ENCODE results near the gene UNC5C.

The UNC5C gene

GRCh38 chr4:95268819-95269565 is 279.8 kb downstream of the UNC5C start:
- Histone ChIP-seq H3K9ac (ENCODE audit: low read depth, low read length) (no peak overlapping the region), H3K4me1 (ENCODE audit: insufficient read depth, low read length) (no peaks in the 10 kb centered on the region), H3K36me3 (ENCODE audit: insufficient read depth, low read length) (no peaks in the 10 kb centered on the region), H3K9me3 (ENCODE audit: control insufficient read depth, insufficient read depth, low read length) (no peaks in the 10 kb centered on the region)

- Histone ChIP-seq H3K9me3 (ENCODE audit: control insufficient read depth, insufficient read depth, low read length) (no peaks in the 10 kb centered on the region), H3K4me1 (ENCODE audit: insufficient read depth, low read length) (no peaks in the 10 kb centered on the region), H3K36me3 (ENCODE audit: insufficient read depth, low read length) (no peaks in the 10 kb centered on the region), H3K9ac (ENCODE audit: low read depth, low read length) (no peak overlapping the region)
Observed at GRCh38 chr4:95267081-95267480, 281.7 kb downstream of the UNC5C start.

DNA sequence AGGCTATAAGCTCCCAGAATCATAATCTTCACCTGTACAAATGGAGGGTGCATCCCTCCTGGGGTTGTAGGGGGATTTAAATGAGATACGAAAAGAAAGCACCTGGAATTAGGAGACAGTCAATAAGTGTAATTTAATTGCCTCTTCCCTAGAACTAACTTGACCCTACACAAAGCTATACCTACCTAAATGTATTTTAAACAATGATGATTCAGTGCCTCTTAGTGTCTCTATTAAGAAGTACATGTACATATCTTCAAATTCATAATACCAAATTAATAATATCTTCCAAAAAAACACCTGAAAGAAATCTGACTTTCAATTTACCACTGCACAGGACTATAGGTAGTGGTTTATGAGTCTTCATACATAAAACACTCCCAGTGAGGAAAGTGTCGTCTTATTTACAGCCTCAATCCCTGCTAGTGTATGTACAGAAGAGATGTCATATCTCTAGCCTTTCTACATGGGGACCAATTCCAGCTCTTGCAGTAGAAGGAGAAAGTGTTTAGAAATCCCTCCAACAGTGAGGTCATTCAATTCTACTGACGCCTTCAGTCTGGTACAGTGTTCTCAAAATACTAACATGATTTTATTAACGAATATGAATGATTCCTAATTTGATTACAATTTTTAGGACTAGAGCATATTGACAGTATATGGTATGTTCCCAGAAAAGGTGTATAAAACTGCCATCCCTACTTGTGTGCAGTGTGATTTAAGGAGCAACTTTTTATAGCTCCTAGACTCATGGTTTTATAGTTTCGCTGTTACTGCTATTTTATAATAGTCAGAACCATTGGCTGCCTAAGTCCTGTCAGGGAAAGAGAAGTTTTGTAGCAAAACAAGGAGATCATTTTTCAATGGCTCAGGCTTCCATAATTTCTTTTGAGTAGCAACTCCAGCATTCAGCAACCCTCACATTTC is 282.7 kb downstream of the UNC5C start:
- Histone ChIP-seq H3K36me3 (ENCODE audit: insufficient read depth, low read length) (no peaks in the 10 kb centered on the region), H3K9ac (ENCODE audit: low read depth, low read length) (no peak overlapping the region), H3K4me1 (ENCODE audit: insufficient read depth, low read length) (no peaks in the 10 kb centered on the region), H3K9me3 (ENCODE audit: control insufficient read depth, insufficient read depth, low read length) (no peaks in the 10 kb centered on the region)

DNA sequence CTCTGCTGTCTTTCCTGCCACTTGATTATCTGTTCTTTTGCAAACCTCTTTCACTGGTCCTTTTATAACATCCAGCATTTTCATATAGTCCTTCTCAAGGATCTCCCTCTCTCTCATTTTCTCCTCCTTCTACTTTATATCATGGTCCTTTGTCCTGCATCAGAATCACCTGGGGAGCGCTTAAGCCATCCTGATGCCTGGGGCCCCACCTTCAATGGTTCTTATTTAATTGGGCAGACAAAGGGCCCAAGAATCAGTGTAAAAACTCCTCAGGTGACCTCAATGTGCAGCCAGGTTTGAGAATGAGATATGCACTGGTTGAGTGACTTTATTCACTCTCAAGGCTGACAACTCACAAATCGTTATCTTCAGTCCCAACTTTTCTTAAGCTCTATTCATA is 283.9 kb downstream of the UNC5C start:
- Histone ChIP-seq H3K9ac (ENCODE audit: low read depth, low read length) (no peak overlapping the region), H3K4me1 (ENCODE audit: insufficient read depth, low read length) (no peaks in the 10 kb centered on the region)

DNA sequence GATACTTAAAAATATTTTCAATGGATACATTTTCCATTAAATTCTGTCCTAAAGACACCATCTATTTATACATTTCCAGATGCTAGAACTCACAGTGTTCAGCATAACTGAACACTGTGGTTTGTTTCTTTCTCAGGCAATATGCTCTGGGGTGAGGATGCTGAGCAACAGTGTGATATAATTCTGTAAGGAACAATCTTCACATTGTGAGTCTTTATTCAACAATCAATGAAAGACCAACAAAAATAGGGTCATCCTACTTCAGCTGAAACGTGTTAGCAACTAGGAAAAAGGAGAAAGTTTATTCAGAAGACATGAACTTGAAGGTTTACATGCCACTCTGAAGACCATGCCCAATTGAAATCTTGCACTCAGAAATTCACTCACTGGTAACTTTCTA is 284.8 kb downstream of the UNC5C start:
- no peak overlapping the region for H3K9ac ChIP-seq (ENCODE audit: low read depth, low read length)
- H3K36me3 ChIP-seq (ENCODE audit: insufficient read depth, low read length), result no peaks in the 10 kb centered on the region
- H3K4me1 ChIP-seq (ENCODE audit: insufficient read depth, low read length), result no peaks in the 10 kb centered on the region
- no peaks in the 10 kb centered on the region for H3K9me3 ChIP-seq (ENCODE audit: control insufficient read depth, insufficient read depth, low read length)

More for the DNA sequence above, 283.9 kb downstream of the UNC5C start:
- Histone ChIP-seq H3K9me3 (ENCODE audit: control insufficient read depth, insufficient read depth, low read length) (no peaks in the 10 kb centered on the region), H3K36me3 (ENCODE audit: insufficient read depth, low read length) (no peaks in the 10 kb centered on the region)

DNA sequence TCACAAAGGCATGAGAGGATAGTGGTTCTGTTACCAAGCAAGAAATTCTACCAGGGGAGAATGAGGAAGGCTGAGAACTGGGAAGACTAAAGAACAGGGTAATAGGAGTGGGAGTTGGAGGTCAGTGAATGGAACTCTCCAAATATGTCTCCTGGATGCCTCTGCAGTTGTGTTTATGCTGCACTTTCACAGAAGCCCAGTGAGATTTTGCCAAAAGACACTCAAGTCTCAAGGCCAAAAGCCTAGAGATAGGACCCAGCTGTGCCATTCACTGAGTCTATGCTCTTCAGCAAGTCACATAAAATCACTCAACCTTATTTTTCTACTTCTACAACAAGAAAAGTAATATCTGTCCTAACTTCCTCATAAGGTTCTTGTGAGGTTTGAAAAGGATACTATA is 285.4 kb downstream of the UNC5C start:
- Histone ChIP-seq H3K9me3 (ENCODE audit: control insufficient read depth, insufficient read depth, low read length) (no peaks in the 10 kb centered on the region), H3K36me3 (ENCODE audit: insufficient read depth, low read length) (no peaks in the 10 kb centered on the region), H3K4me1 (ENCODE audit: insufficient read depth, low read length) (no peaks in the 10 kb centered on the region), H3K9ac (ENCODE audit: low read depth, low read length) (no peak overlapping the region)

DNA sequence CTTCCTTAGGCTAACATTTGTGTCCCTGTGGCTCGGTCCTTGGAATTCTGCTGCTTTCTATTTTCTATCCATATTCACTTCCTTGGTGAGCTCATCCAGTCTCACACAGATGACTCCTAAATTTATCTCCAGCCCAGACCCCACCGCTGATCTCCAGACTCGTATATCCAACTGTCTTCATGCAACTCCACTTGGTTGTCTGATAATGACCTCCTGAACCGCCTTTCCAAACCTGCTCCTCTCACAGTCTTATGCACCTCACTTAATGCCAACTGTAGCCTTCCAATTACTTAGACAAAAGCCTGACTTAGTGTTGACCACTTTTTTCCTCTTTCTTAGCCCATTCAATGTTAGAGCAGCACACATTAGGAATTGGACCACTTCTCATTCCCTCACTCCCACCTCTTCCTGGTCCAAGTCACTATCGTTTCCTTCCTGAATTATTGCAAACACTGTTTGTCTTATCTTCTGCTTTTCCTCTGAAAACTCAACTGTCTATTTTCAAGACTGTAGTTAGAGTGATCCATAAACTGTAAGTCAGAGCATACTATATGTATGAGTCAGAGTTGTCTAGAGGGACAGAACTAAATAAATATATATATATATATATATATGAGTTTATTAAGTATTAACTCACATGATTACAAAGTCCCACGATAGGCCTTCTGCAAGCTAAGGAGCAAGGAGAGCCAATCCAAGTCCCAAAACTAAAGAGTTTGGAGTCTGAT is 292.5 kb downstream of the UNC5C start:
- H3K4me1 ChIP-seq (ENCODE audit: insufficient read depth, low read length), result no peaks in the 10 kb centered on the region
- no peaks in the 10 kb centered on the region for H3K9me3 ChIP-seq (ENCODE audit: control insufficient read depth, insufficient read depth, low read length)
- H3K9ac ChIP-seq (ENCODE audit: low read depth, low read length), result no peak overlapping the region
- no peaks in the 10 kb centered on the region for H3K36me3 ChIP-seq (ENCODE audit: insufficient read depth, low read length)

GRCh38 chr4:95255396-95256107 is 293.2 kb downstream of the UNC5C start:
- H3K9me3 ChIP-seq (ENCODE audit: control insufficient read depth, insufficient read depth, low read length), result no peaks in the 10 kb centered on the region
- no peaks in the 10 kb centered on the region for H3K4me1 ChIP-seq (ENCODE audit: insufficient read depth, low read length)
- no peaks in the 10 kb centered on the region for H3K36me3 ChIP-seq (ENCODE audit: insufficient read depth, low read length)
- no peak overlapping the region for H3K9ac ChIP-seq (ENCODE audit: low read depth, low read length)

- Histone ChIP-seq H3K9ac (ENCODE audit: low read depth, low read length) (no peak overlapping the region), H3K4me1 (ENCODE audit: insufficient read depth, low read length) (no peaks in the 10 kb centered on the region), H3K36me3 (ENCODE audit: insufficient read depth, low read length) (no peaks in the 10 kb centered on the region)
Observed at GRCh38 chr4:95251568-95251967, 297.2 kb downstream of the UNC5C start.

DNA sequence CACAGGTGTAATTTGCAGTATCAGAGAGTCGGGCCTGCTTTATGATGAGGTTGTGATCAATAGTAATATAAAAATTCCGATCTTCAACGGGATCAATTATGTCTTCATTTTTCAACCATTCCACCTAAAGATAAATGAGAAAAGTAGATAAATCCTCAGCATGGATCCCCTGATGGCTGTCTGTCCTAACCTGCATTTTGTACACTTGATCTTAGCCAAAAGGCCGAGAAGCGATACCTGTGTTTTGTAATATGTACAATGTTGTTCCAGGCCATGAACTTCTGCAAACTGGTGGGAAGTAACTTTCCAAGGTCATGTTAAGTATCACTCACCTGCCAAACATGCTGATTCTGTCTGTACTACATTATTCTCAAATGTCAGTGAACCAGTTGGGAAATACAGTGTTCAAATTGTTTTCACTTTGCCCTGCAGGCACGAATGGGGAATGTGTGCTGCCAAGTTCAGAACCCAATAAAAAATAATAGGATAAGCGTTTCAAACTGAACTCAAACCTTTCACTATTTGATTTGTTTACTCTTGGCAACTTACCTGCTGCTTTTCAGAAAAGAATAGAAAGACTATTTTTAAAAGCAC is 298.1 kb downstream of the UNC5C start:
- H3K4me1 ChIP-seq (ENCODE audit: insufficient read depth, low read length), result no peaks in the 10 kb centered on the region
- no peaks in the 10 kb centered on the region for H3K9me3 ChIP-seq (ENCODE audit: control insufficient read depth, insufficient read depth, low read length)
- H3K9ac ChIP-seq (ENCODE audit: low read depth, low read length), result no peak overlapping the region
- H3K36me3 ChIP-seq (ENCODE audit: insufficient read depth, low read length), result no peaks in the 10 kb centered on the region

More at GRCh38 chr4:95251568-95251967, 297.2 kb downstream of the UNC5C start:
- H3K9me3 ChIP-seq (ENCODE audit: control insufficient read depth, insufficient read depth, low read length), result no peaks in the 10 kb centered on the region

GRCh38 chr4:95249426-95250021 is 299.2 kb downstream of the UNC5C start:
- Histone ChIP-seq H3K9ac (ENCODE audit: low read depth, low read length) (no peak overlapping the region), H3K4me1 (ENCODE audit: insufficient read depth, low read length) (no peaks in the 10 kb centered on the region), H3K9me3 (ENCODE audit: control insufficient read depth, insufficient read depth, low read length) (no peaks in the 10 kb centered on the region), H3K36me3 (ENCODE audit: insufficient read depth, low read length) (no peaks in the 10 kb centered on the region)

- H3K36me3 ChIP-seq (ENCODE audit: insufficient read depth, low read length), result no peaks in the 10 kb centered on the region
- H3K4me1 ChIP-seq (ENCODE audit: insufficient read depth, low read length), result no peaks in the 10 kb centered on the region
- no peak overlapping the region for H3K9ac ChIP-seq (ENCODE audit: low read depth, low read length)
- H3K9me3 ChIP-seq (ENCODE audit: control insufficient read depth, insufficient read depth, low read length), result no peaks in the 10 kb centered on the region
Observed at GRCh38 chr4:95248720-95249425, 299.9 kb downstream of the UNC5C start.

- Histone ChIP-seq H3K9ac (ENCODE audit: low read depth, low read length) (no peak overlapping the region), H3K4me1 (ENCODE audit: insufficient read depth, low read length) (no peaks in the 10 kb centered on the region), H3K36me3 (ENCODE audit: insufficient read depth, low read length) (no peaks in the 10 kb centered on the region)
Observed at GRCh38 chr4:95243892-95244291, 304.9 kb downstream of the UNC5C start.

More at GRCh38 chr4:95243892-95244291, 304.9 kb downstream of the UNC5C start:
- H3K9me3 ChIP-seq (ENCODE audit: control insufficient read depth, insufficient read depth, low read length), result no peaks in the 10 kb centered on the region

Data from ES-I3 (cell line).